Keratinocyte (primary cell): ENCODE data around the gene NOL3. TPM values are rescaled to one million over a fixed set of nuclear protein-coding genes. Genes with fewer than 3 reads are reported as not detected.
A peak's percentile ranks its signal among the peaks of the same experiment; 100 is the strongest.

Experiments used
- DNase-seq: peaks from one replicate; pipeline ENCODE4 v3.0.0-alpha.2; 2011; ENCODE audit warnings: low read depth, missing footprints, low spot score
- FAIRE-seq: peaks from 2 replicates; lab custom pipeline; 2011; peaks lifted over from hg19 to GRCh38; lab: Jason Lieb, UNC
- H2AFZ ChIP-seq: 2 replicates; pipeline ENCODE4 v1.6.0; 2012; ENCODE audit warnings: low read length, control low read depth, inconsistent platforms; ENCODE audit not compliant: control insufficient read depth
- H3K27ac ChIP-seq: 2 replicates; pipeline ENCODE4 v1.5.1; 2011; ENCODE audit warnings: low read length; ENCODE audit not compliant: control insufficient read depth, insufficient read depth
- H3K27me3 ChIP-seq: 3 replicates; pipeline ENCODE4 v1.6.0; 2011; ENCODE audit warnings: low read length; ENCODE audit not compliant: control insufficient read depth, insufficient read depth; ENCODE audit errors: extremely low read depth
- H3K36me3 ChIP-seq, 2 experiments: 2 replicates in 1 of 2; 3 replicates in 1 of 2; pipeline ENCODE4 v1.5.1; 2011; ENCODE audit warnings: low read length in 2 of 2, mild to moderate bottlenecking in 1 of 2; ENCODE audit not compliant: control insufficient read depth in 2 of 2, insufficient read depth in 2 of 2; ENCODE audit errors: extremely low read depth in 1 of 2
- H3K4me1 ChIP-seq: 3 replicates; pipeline ENCODE4 v1.5.1; 2011; ENCODE audit warnings: low read length; ENCODE audit not compliant: control insufficient read depth, insufficient read depth; ENCODE audit errors: extremely low read depth
- H3K4me2 ChIP-seq: 3 replicates; pipeline ENCODE4 v1.6.0; 2011; ENCODE audit warnings: low read depth, low read length; ENCODE audit not compliant: control insufficient read depth, insufficient read depth; ENCODE audit errors: extremely low read depth
- H3K4me3 ChIP-seq, 3 experiments: fragments of 200-600 bp in 1 of 3; sonication (generic) in 1 of 3; 2 replicates in 2 of 3; 3 replicates in 1 of 3; pipeline ENCODE4 v1.5.1; 2011 to 2016; ENCODE audit warnings: low read length in 3 of 3, mild to moderate bottlenecking in 3 of 3, control low read depth in 2 of 3, inconsistent platforms in 1 of 3, low read depth in 1 of 3, mixed read lengths in 1 of 3, mixed run types in 1 of 3, moderate library complexity in 1 of 3; ENCODE audit not compliant: control insufficient read depth in 2 of 3, insufficient read depth in 2 of 3; ENCODE audit errors: extremely low read depth in 1 of 3
- H3K79me2 ChIP-seq: 2 replicates; pipeline ENCODE4 v1.6.0; 2012; ENCODE audit warnings: low read length; ENCODE audit not compliant: control insufficient read depth, insufficient read depth
- H3K9ac ChIP-seq: 3 replicates; pipeline ENCODE4 v1.6.0; 2011; ENCODE audit warnings: low read length; ENCODE audit not compliant: control insufficient read depth, insufficient read depth; ENCODE audit errors: extremely low read depth
- H3K9me1 ChIP-seq: 3 replicates; pipeline ENCODE4 v1.6.0; 2011; ENCODE audit warnings: low read length; ENCODE audit not compliant: control insufficient read depth, insufficient read depth; ENCODE audit errors: extremely low read depth
- H3K9me3 ChIP-seq: 2 replicates; pipeline ENCODE4 v1.5.1; 2012; ENCODE audit warnings: low read depth, low read length; ENCODE audit not compliant: control insufficient read depth
- H4K20me1 ChIP-seq: 3 replicates; pipeline ENCODE4 v1.6.0; 2011; ENCODE audit warnings: low read length; ENCODE audit not compliant: control insufficient read depth, insufficient read depth; ENCODE audit errors: extremely low read depth
- CTCF ChIP-seq, 3 experiments: IDR thresholded peaks in 1 of 3; conservative IDR thresholded peaks in 1 of 3; optimal IDR thresholded peaks in 1 of 3; 2 replicates in 2 of 3; 3 replicates in 1 of 3; pipeline versions ENCODE3 to v1.5.1; 2011; ENCODE audit warnings: low read length in 3 of 3, mild to moderate bottlenecking in 3 of 3, moderate library complexity in 2 of 3, control low read depth in 1 of 3, inconsistent platforms in 1 of 3; ENCODE audit not compliant: insufficient read depth in 2 of 3; ENCODE audit errors: extremely low read depth in 1 of 3
- EZH2 ChIP-seq: IDR thresholded peaks from one replicate; pipeline ENCODE4 v1.6.1; 2012; ENCODE audit warnings: inconsistent platforms, mild to moderate bottlenecking, low read length, moderate library complexity
- dilution Hi-C: fragments of 300-500 bp; cut with MboI; formaldehyde crosslinking; loops from one replicate; pipeline ENCODE4 v1.7.0; 2020; ENCODE audit warnings: low sequenced_read_pairs; ENCODE audit not compliant: extremely low pct_ligation_motif_present
- polyA plus RNA-seq, 5 experiments: library from polyadenylated mRNA; depleted of rRNA in 3 of 5; stranded (reverse) in 3 of 5; stranded (forward) in 1 of 5; unstranded in 1 of 5; fragments of >200 nt; gene quantifications; 1 replicate in 1 of 5; 2 replicates in 3 of 5; 3 replicates in 1 of 5; pipeline versions ENCODE4 v1.2.1 to v1.2.3, GENCODE V29; 2011 to 2012; ENCODE audit warnings: missing spikeins in 2 of 5, low read depth in 1 of 5, low replicate concordance in 1 of 5

Gene NOL3
- polyA plus RNA-seq, 1 donor (not counting 4 experiments of a cell fraction or from before 2014, with no cell fraction given) = 16.8 TPM

- peak overlapping the region; percentile 67 for H3K27ac ChIP-seq
- FAIRE-seq = no peak
These were observed 633 bp upstream of the NOL3 start for GRCh38 chr16:67169642-67170167.

GRCh38 chr16:67170949-67171649 lies 761 bp downstream of the NOL3 start:
- Histone ChIP-seq H2AFZ (peak overlapping the region; percentile 12), H3K9ac (peak overlapping the region; percentile 77), H4K20me1 (no peaks in the 10 kb centered on the region), H3K9me3 (no peaks in the 10 kb centered on the region), H3K9me1 (no peaks in the 10 kb centered on the region), H3K27me3 (no peaks in the 10 kb centered on the region), H3K4me2 (peak overlapping the region; percentile 77), H3K36me3 (no peaks in the 10 kb centered on the region), H3K4me3 (peak overlapping the region; percentile 40 to 69 (median 61)), H3K79me2 (no peaks in the 10 kb centered on the region), H3K4me1 (peaks cover 36% of the 10 kb centered on the region), H3K27ac (peak overlapping the region; percentile 76)
- TF ChIP-seq CTCF (optimal IDR thresholded peaks at IDR 0.05 in 1 of 3, IDR thresholded peaks at IDR 0.05 in 1 of 3, conservative IDR thresholded peaks at IDR 0.05 in 1 of 3; ENCODE audit: extremely low read depth in 1 of 3, insufficient read depth in 2 of 3, low read length in 3 of 3) = no peak
- no peak for TF ChIP-seq EZH2
- DNase-seq (no peak), FAIRE-seq (peak; percentile 74)
- dilution Hi-C loops = no loop called here

More at GRCh38 chr16:67169642-67170167, 633 bp upstream of the NOL3 start:
- no peaks in the 10 kb centered on the region for H3K9me1 ChIP-seq
- TF ChIP-seq EZH2 (no peak), CTCF (optimal IDR thresholded peaks at IDR 0.05 in 1 of 3, IDR thresholded peaks at IDR 0.05 in 1 of 3, conservative IDR thresholded peaks at IDR 0.05 in 1 of 3; ENCODE audit: extremely low read depth in 1 of 3, insufficient read depth in 2 of 3, low read length in 3 of 3) (peak; percentile 45 to 67 (median 49))
- peak overlapping the region; percentile 68 for H3K9ac ChIP-seq
- H3K4me2 ChIP-seq = peak overlapping the region; percentile 77
- DNase-seq = no peak
- H3K36me3 ChIP-seq = no peaks in the 10 kb centered on the region
- dilution Hi-C loops = no loop called here
- H3K9me3 ChIP-seq = no peaks in the 10 kb centered on the region
- H3K4me3 ChIP-seq = peak overlapping the region; percentile 40 to 74 (median 62)
- H4K20me1 ChIP-seq = no peaks in the 10 kb centered on the region
- H3K4me1 ChIP-seq = peaks cover 34% of the 10 kb centered on the region
- no peaks in the 10 kb centered on the region for H3K79me2 ChIP-seq
- H2AFZ ChIP-seq = peak overlapping the region; percentile 32
- H3K27me3 ChIP-seq = no peaks in the 10 kb centered on the region
